ENCODE results near the gene HAUS8. TPM values are rescaled to one million over a fixed set of nuclear protein-coding genes. Genes with fewer than 3 reads are reported as not detected.
A peak's percentile ranks its signal among the peaks of the same experiment; 100 is the strongest.

Gene HAUS8
- polyA plus RNA-seq, 10 donors = 6.3 to 14.3 (median 8.6) TPM

DNA sequence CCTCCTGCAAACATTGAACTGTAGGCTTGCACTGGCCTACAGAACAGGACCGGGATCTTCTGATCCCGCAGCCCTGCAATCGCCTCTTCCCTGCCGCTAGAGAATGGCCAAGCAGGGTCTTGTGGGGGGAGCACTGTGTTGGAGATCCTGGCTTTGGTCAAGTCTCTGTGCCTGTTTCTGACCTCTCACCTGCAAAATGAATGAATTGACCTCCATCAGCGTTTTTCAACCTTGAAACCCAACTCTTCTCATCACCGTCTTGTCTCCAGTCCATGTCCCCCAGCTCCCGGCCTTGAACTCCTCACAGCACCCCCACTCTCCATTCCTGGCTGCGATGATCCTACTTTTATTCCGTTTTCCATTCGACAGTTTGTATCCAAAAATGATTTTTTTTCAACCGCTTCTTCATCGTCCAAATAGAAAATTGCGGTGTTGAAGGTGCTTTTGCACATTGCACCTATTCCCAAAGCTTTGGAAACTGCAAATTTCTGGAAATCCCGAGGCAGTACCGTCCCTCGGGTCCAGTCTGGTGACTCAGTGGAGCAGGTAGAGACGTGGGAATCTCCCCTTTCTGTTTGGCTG is 2.3 kb upstream of the HAUS8 start:
- DNase-seq = no peak

DNA sequence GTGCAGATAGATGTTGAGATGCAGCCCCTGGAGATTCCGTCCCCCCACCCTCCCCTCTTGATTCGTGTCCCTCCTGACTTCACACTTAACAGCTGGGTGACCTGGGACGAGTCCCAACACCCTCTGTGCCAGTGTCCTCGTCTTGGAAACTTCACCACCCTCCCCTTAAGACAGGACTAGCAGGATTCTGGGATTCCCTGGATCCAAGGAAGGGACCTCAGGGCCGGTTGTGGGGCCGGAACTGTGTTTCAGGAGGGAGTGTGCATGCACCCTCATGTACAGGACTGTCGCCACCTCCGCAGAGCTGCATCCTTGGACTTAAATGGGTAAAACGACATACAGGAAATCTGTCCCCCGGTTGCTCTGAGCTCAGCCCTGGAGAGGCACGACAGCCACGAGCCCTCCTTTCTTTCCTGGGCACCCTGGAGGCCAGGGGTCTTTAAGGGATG is 1.3 kb upstream of the HAUS8 start:
- peak in 1 of 3 donors; percentile 37 for DNase-seq

DNA sequence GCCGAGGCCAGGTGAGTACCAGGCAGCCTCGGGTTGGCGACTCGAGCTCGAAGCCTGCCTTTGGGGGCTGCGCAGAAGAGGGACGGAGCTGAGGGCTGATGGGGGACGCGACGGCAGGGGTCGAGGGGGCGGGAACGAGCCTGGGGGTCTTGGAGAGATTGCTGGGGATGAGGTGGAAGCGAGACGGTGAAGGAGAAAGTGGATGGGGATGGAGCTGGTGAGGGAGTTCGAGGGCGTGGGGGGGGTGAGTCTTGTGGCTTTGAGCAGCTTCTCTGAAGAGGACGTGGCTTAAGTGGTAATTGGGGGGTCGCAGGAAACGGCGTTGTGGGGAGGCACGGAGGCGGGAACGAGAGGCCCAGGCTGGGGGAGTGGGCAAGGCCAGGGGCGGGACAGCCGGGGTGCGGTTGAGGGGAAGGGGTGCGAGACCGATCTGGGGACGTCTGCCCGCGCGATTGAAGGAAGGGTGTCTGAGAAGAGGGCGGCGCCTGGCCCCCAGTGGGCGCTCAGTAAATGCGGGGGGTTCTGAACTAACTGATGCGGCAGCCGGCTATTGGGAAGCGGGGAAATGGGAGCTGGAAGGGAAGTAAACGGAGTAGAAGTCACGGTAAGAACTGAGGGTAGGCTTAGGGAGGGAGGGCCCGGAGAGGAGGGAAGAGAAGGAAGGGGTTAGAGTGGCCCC is 751 bp upstream of the HAUS8 start:
- DNase-seq = peak in 2 of 3 donors; percentile 53 to 76

- no peak for DNase-seq
These were observed 618 bp downstream of the HAUS8 start for GRCh38 chr19:17074634-17075034.

DNA sequence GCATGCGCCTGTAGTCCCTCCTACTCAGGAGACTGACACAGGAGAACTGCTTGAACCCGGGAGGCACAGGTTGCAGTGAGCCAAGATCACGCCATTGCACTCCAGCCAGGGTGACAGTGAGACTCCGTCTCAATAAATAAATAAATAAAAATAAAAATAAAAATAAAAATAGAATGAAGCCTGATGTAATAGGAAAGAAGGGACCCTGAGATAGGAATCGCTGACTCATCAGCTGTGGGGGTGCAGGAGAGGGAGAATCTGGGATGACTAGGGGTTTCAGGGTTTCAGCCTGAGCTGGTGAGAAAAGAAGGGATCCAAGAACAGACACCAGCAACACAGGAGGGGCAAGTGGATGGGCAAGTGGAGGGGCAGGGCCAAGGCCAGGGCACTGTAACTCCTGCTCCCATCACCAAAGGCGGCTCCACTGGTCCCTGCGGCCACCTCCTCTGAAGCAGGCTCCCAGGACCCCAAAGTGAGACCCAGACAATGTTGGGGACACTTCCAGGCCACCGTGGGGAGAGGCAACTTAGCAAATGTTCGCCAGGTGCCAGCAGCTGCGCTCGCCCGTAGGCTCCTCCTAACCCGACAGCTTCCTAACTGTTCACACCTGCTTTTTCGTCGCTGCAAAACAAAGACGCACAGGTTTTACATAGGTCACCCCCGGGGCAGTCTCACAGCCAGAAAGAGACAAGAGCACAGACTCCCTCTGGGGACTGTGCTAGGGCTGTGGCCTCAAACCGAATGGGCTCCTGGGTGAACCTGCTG is 1.2 kb downstream of the HAUS8 start:
- no peak for DNase-seq

- no peak for DNase-seq
These were observed 4.3 kb downstream of the HAUS8 start for GRCh38 chr19:17070912-17071311.

DNA sequence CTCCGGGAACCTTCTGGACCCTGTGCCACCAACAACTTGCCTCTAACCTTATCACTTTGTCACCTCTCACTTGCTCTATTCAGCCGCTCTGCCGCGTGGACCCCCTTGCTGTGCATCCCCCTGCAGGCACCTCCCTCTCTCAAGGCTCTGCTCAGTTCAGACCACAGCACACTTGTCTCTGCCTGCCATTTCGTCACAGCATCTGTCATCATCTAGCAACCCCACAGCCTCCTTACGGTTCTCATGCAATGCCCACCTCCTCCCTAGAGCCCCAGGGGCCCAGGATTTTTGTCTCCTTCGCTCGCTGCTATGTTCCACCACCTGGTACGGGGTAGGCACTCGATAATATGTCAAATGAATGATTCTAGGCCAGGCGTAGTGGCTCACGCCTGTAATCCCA is 4.8 kb downstream of the HAUS8 start:
- no peak for DNase-seq

- DNase-seq = no peak
These were observed 6.1 kb downstream of the HAUS8 start for GRCh38 chr19:17069193-17069592.

DNA sequence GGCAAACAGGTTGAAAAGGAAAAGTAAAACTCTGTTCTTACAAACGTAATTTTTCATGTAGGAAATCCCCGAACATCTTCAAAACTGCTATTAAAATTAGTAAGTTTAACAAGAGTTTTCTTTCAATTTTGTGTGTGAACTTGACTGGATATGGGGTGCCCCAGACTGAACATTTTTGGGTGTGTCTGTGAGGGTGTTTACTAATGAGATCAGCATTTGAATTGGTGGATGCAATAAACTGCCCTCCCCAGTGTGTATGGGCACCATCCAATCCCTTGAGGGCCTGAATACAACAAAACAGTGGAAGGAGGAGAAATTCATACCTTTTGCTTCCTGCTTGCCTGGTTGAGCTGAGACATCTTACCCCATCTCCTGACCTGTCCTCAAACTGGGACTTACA is 11.8 kb downstream of the HAUS8 start:
- no peak for DNase-seq

GRCh38 chr19:17061691-17062090 is 13.6 kb downstream of the HAUS8 start:
- DNase-seq = no peak

GRCh38 chr19:17061205-17061604 is 14.0 kb downstream of the HAUS8 start:
- DNase-seq = no peak

- DNase-seq = no peak
These were observed 14.4 kb downstream of the HAUS8 start for GRCh38 chr19:17060802-17061201.

- DNase-seq = peak in 1 of 3 donors; percentile 39
These were observed 17.0 kb downstream of the HAUS8 start for GRCh38 chr19:17058236-17058635.

DNA sequence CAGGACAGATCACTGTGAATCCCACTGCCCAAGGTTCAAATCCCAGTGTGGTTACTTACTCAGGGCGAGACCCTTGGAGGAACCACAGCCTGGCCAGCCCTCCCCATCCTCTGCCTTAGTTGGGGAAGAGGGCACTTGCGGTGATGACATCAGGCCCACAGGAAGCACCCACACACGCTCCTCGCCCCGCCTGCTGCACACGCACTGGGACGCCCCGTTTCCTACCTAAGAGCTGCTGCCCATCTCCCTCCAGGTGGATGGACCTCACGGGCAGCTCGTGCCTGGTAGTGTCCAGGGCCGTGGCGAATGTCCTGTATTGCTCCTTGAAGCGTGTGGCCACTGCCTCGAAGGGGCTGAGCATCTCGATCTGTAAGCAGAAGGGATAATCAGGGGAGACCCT is 19.6 kb downstream of the HAUS8 start:
- DNase-seq = no peak

- no peak for DNase-seq
These were observed 20.5 kb downstream of the HAUS8 start for GRCh38 chr19:17054746-17055145.

GRCh38 chr19:17052439-17052838 is 22.8 kb downstream of the HAUS8 start:
- peak in 2 of 3 donors; percentile 35 to 64 for DNase-seq

DNA sequence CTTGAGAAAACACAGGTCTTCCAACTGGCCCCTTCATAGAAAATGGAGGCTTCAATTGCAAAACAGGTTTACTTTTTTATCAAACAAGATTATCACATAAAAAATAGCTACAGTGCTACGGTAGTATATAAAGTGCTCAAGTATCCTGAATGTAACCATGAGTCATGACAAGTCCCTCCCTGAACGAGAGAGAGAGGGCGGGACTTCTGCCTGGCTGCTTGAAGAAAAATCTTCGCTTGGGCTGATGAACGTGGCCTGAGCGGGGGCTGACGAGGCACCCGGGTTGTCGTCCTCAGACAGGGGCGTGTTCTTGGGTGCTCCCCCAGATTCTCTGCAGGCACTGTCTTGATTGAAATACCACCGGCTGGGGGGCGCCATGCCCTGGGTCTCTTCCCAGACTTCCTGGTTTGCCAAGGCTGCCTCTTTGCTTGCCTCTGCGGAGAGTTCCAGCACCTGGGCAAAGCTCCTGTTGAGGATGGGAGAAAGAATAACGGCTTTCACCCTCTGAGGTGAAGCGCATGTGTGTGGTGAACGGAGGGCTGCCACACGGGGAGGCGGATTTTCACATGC is 25.5 kb downstream of the HAUS8 start:
- DNase-seq = no peak

DNA sequence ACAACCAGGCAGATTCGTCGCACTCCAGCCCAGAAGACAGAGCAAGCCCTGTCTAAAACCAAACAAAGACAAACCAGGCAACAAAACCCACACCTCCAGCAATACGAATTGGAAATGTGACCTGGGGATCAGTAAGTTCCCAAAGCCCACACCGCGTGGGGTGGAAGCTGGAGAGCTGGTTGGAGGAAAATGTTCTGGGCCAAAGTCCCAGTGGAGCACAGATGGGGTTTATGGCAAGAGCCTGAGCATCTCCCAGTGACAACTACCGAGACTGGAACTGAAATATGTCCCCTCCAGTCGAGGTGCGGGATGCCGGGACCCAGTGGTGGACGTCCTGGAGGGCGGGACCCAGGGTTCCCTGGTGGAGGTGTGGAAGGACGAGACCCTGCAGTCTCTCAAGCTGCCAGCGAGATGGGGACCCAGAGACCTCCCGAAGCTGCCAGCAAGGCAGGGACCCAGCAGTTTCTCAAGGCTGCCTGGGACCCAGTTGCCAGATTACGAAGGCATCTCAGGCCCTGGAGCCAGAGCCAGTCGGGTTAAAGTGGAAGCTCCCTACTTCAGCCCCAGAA is 26.3 kb downstream of the HAUS8 start:
- no peak for DNase-seq

DNA sequence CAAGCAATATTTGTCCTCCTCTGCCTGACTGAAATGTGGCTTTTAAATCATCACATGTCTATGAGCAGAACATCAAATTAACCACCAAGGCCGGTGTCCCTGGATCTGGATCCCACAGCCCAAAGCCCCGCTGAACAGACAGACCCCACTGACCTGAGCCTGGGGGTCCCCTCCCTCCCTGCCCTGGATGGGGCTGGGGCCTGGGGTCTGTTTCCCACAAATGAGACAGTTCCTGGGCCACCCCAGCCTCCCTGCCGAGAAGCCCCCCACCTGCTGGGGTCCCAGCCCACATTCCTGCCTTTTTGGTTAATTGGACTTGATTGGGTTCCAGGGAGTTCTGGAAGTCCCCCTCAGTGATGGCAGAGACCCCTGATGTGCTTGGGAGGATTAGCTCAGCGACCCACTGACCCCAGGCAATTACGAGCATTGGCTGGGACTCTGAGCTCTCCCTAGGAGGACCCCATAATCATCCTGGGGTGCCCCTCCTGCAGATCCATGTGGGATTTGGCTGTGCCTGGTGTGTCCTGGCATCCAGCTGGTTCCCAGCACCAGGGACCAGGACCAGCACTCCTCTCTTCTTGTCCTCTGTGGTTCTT is 29.2 kb downstream of the HAUS8 start:
- no peak for DNase-seq

- no peak for DNase-seq
These were observed 31.5 kb downstream of the HAUS8 start for GRCh38 chr19:17043744-17044143.

- DNase-seq = peak; percentile 11 to 77 (median 46)
These were observed 33.3 kb downstream of the HAUS8 start for GRCh38 chr19:17041976-17042375.

DNA sequence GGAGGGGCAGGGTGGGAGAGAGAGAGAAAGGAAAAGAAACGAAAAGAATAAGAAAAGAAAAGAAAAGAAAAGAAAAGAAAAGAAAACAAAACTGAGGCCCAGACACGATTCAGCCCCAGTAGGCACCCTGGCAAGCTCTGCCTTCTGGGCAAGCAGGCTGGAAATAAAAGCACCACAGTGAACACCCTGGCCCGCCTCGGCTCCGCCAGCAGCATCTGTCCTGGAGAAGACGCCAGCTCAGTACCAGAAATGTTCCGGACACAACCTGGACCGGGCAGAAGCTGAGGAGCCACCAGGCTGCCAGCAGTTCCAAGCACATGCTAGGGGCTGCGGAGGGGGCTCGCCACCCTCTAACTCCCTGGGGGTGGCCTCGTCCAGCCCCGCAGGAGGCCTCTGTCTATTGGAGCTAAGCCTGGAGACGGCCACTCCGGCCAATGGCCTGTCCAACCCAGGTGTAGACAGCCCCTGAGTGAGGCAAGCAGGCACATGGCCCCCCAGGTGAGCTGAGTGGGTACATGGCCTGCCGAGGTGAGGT is 37.2 kb downstream of the HAUS8 start:
- no peak for DNase-seq
